ENCODE data around the gene LPAR5. TPM values are rescaled to one million over a fixed set of nuclear protein-coding genes. Genes with fewer than 3 reads are reported as not detected.

LPAR5 gene
- 1 to 10 TPM in 1 of 2 donors, under 1 TPM in 1; 0.66 to 3.6 TPM for total RNA-seq

DNA sequence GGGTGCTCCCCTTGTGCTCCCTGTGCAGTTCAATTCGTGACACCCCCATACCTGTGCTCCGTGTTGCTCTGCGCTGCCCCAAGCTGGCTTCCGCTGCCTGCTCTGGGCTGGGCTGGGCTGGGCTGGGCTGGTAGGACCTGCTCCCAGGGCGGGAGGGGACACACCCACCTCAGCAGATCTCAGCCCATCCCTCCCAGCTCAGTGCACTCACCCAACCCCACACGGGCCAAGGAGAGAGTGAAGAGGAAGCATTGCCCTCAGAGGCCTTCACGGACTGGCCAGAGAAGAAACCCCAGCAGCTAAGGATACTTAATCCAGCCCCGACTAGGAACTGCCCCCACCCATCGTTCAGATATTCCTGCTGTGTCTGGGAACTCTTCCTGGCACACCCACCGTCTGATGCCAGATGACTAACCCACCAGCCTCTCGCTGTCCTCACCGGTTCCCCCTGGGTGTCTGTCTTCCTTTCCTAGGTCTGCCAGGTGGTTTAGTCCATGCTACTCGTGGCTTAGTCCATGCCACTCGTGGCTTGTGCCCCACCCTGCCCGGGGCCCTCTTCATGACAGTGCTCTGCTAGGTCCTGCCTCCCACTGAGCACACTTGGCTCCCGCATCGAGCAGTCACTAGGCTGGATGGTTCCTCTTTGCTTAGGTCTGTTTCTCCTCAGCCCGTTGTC lies at the start of gene LPAR5:
Gene LPAR5, minus strand, starts transcription at position 104 of the 676 bp plus-strand sequence. CDS start 14,711 bp downstream, outside the sequence.
- TF ChIP-seq, protein P1, sequence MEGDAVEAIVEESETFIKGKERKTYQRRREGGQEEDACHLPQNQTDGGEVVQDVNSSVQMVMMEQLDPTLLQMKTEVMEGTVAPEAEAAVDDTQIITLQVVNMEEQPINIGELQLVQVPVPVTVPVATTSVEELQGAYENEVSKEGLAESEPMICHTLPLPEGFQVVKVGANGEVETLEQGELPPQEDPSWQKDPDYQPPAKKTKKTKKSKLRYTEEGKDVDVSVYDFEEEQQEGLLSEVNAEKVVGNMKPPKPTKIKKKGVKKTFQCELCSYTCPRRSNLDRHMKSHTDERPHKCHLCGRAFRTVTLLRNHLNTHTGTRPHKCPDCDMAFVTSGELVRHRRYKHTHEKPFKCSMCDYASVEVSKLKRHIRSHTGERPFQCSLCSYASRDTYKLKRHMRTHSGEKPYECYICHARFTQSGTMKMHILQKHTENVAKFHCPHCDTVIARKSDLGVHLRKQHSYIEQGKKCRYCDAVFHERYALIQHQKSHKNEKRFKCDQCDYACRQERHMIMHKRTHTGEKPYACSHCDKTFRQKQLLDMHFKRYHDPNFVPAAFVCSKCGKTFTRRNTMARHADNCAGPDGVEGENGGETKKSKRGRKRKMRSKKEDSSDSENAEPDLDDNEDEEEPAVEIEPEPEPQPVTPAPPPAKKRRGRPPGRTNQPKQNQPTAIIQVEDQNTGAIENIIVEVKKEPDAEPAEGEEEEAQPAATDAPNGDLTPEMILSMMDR (IDR thresholded peaks at IDR 0.05): no peak
- peak in 1 of 3 donors; percentile 21 for TF ChIP-seq POLR2A (IDR thresholded peaks at IDR 0.05)
- H3K4me1 ChIP-seq: no peaks in the 10 kb centered on the region
- H3K4me3 ChIP-seq: no peak within 1 kb of the TSS
- H3K27ac ChIP-seq: peak within 1 kb of the TSS in 1 of 4 donors; percentile 41
- WGBS, 2 donors: 35 to 55% methylated on average over 10 to 16 of the region's 18 CpGs
- peak in 1 of 4 donors; percentile 35 for DNase-seq
- H3K27me3 ChIP-seq: no peaks in the 10 kb centered on the region
- intact Hi-C loops (cut with DNase I): no loop called here
- H3K36me3 ChIP-seq (replicated peaks in 1 of 2; ENCODE audit: insufficient read depth in 1 of 2, low read depth in 2 of 2): no peaks in the 10 kb centered on the region
- H3K9me3 ChIP-seq: no peaks in the 10 kb centered on the region
- no peak for ATAC-seq

DNA sequence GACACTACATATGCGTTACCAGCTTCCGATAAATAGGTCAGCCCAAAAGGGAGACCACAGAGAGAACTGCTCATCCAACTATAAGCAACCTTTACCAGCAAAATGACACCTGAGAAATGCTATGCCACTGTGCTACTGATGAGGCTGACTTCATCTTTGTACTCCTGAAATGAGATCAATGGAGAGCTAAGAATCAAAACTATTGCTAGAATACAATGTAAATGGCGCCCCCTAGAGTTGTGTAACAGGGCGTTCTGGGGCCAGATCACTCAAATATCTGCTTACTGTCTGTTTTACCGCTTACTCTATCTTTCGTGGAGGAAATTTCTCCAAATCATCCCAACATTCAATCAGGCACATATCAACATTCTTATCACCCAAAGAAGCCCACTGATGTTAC lies 48.9 kb upstream of the LPAR5 start:
- H3K27ac ChIP-seq: no peak overlapping the region
- ATAC-seq: no peak
- no peaks in the 10 kb centered on the region for H3K27me3 ChIP-seq
- TF ChIP-seq, protein P1 (IDR thresholded peaks at IDR 0.05): peak in 6 of 7 experiments; percentile 21 to 39 (median 34)
- TF ChIP-seq POLR2A (IDR thresholded peaks at IDR 0.05): no peak
- H3K4me1 ChIP-seq: peaks cover 23% of the 10 kb centered on the region
- 61 to 65% methylated on average over 6 of the region's 6 CpGs for WGBS, 2 donors
- peaks cover 0 to under 1% of the 10 kb centered on the region in 2 donors for H3K36me3 ChIP-seq (replicated peaks in 1 of 2; ENCODE audit: insufficient read depth in 1 of 2, low read depth in 2 of 2)
- intact Hi-C loops (cut with DNase I): no loop called here
- H3K9me3 ChIP-seq: no peaks in the 10 kb centered on the region
- peak in 2 of 4 donors; percentile 17 to 31 for DNase-seq
- H3K4me3 ChIP-seq: no peak overlapping the region

DNA sequence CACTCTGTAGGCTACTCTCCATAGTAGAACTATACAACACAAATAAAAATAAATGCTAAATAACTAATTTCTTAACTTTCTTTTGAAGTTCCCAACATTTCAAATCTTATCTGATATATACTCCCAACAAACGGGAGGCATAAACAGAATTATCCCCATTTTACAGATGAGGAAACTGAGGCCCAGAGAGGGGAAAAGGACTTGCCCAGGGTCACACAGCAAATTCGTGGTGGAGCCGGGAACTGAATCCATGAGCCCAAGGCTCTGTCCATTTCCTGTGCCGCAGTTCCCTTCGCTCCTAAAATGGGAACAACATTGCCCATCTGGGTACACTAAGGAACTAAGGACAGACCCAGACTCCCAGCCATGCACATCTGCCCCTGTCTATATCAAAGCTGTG lies 41.2 kb upstream of the LPAR5 start:
- DNase-seq (no peak), ATAC-seq (no peak)
- no peak overlapping the region for H3K4me3 ChIP-seq
- no peak for TF ChIP-seq POLR2A (IDR thresholded peaks at IDR 0.05)
- TF ChIP-seq, protein P1 (IDR thresholded peaks at IDR 0.05): no peak
- intact Hi-C loops (cut with DNase I): no loop called here
- no peaks in the 10 kb centered on the region for H3K9me3 ChIP-seq
- no peak overlapping the region for H3K27ac ChIP-seq
- 80 to 89% methylated on average over 5 of the region's 5 CpGs for WGBS, 2 donors
- no peaks in the 10 kb centered on the region for H3K4me1 ChIP-seq
- H3K36me3 ChIP-seq (replicated peaks in 1 of 2; ENCODE audit: insufficient read depth in 1 of 2, low read depth in 2 of 2): peaks cover 25 to 45% of the 10 kb centered on the region in 2 donors
- H3K27me3 ChIP-seq: no peaks in the 10 kb centered on the region

DNA sequence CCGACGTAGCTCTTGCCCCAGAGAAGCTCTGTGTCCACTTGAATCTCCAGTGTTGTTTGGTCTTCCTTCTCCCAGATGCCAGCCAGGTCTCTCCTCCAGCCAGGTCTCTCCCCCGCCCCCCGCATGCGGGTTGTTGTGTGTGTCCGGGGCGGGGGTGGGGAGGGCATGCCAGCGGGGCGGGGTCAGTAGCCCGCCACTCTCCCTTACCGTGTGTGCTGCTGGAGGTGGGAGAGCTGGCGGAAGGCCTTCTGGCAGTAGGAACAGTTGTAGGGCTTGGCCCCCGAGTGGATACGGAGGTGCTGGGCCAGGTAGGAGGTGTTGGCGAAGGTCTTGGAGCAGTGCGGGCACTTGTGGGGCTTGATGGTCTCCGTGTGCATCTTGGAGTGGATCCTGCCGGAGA lies 36.4 kb upstream of the LPAR5 start:
- ATAC-seq: no peak
- intact Hi-C loops (cut with DNase I): no loop called here
- Histone ChIP-seq H3K4me1 (no peaks in the 10 kb centered on the region), H3K27ac (no peak overlapping the region), H3K27me3 (no peaks in the 10 kb centered on the region), H3K4me3 (no peak overlapping the region), H3K9me3 (no peaks in the 10 kb centered on the region), H3K36me3 (replicated peaks in 1 of 2; ENCODE audit: insufficient read depth in 1 of 2, low read depth in 2 of 2) (peaks cover 23 to 49% of the 10 kb centered on the region in 2 donors)
- DNase-seq: no peak
- WGBS, 2 donors: 82 to 93% methylated on average over 17 to 18 of the region's 18 CpGs
- no peak for TF ChIP-seq POLR2A (IDR thresholded peaks at IDR 0.05)
- TF ChIP-seq, protein P1 (IDR thresholded peaks at IDR 0.05): no peak
